Nephron progenitor cell (in vitro differentiated cells): ENCODE measurements around the gene DENND1B.

ENCODE experiments used
- DNase-seq: peaks from one replicate; pipeline ENCODE4 v3.0.0; 2021
- H3K27ac Mint-ChIP-seq: 2 replicates; pipeline ENCODE4 v1.8.0; 2021; ENCODE audit warnings: mild to moderate bottlenecking, moderate library complexity, mixed read lengths
- H3K27me3 Mint-ChIP-seq: 2 replicates; pipeline ENCODE4 v1.8.0; 2021; ENCODE audit warnings: mild to moderate bottlenecking, low read depth, mixed read lengths; ENCODE audit not compliant: poor library complexity
- H3K36me3 Mint-ChIP-seq: 2 replicates; pipeline ENCODE4 v1.8.0; 2021; ENCODE audit warnings: low read depth, mixed read lengths
- H3K4me1 Mint-ChIP-seq: 2 replicates; pipeline ENCODE4 v1.8.0; 2021; ENCODE audit warnings: mixed read lengths
- H3K4me3 Mint-ChIP-seq: 2 replicates; pipeline ENCODE4 v1.8.0; 2021; ENCODE audit warnings: mild to moderate bottlenecking, moderate library complexity, mixed read lengths
- H3K9me3 Mint-ChIP-seq: 2 replicates; pipeline ENCODE4 v1.8.0; 2021; ENCODE audit warnings: mild to moderate bottlenecking, moderate library complexity, mixed read lengths
- CTCF ChIP-seq: fragments of 200-600 bp; sonication (generic); IDR thresholded peaks from 2 replicates; pipeline ENCODE4 v1.5.0; 2021; ENCODE audit warnings: antibody characterized with exemption

Gene DENND1B

GRCh38 chr1:197600751-197601150 is 174.5 kb downstream of the DENND1B start:
- no peaks in the 10 kb centered on the region for H3K4me1 Mint-ChIP-seq
- no peaks in the 10 kb centered on the region for H3K36me3 Mint-ChIP-seq
- no peaks in the 10 kb centered on the region for H3K27me3 Mint-ChIP-seq
- H3K4me3 Mint-ChIP-seq: no peak overlapping the region
- no peak for DNase-seq
- no peaks in the 10 kb centered on the region for H3K9me3 Mint-ChIP-seq
- no peak overlapping the region for H3K27ac Mint-ChIP-seq
- no peak for TF ChIP-seq CTCF

GRCh38 chr1:197599789-197600188 is 175.5 kb downstream of the DENND1B start:
- DNase-seq: no peak
- no peak for TF ChIP-seq CTCF
- Mint-ChIP-seq H3K4me3 (no peak overlapping the region), H3K36me3 (no peaks in the 10 kb centered on the region), H3K27me3 (no peaks in the 10 kb centered on the region), H3K9me3 (no peaks in the 10 kb centered on the region), H3K4me1 (no peaks in the 10 kb centered on the region), H3K27ac (no peak overlapping the region)

- Mint-ChIP-seq H3K27me3 (no peaks in the 10 kb centered on the region), H3K4me1 (no peaks in the 10 kb centered on the region), H3K36me3 (no peaks in the 10 kb centered on the region), H3K9me3 (no peaks in the 10 kb centered on the region), H3K27ac (no peak overlapping the region), H3K4me3 (no peak overlapping the region)
- no peak for DNase-seq
- TF ChIP-seq CTCF: no peak
Observed at GRCh38 chr1:197598935-197599334, 176.3 kb downstream of the DENND1B start.

- Mint-ChIP-seq H3K4me3 (no peak overlapping the region), H3K27ac (no peak overlapping the region), H3K36me3 (no peaks in the 10 kb centered on the region), H3K4me1 (no peaks in the 10 kb centered on the region), H3K27me3 (no peaks in the 10 kb centered on the region), H3K9me3 (no peaks in the 10 kb centered on the region)
- TF ChIP-seq CTCF: no peak
- DNase-seq: no peak
Observed at GRCh38 chr1:197595304-197595904, 179.9 kb downstream of the DENND1B start.

- peaks cover 5% of the 10 kb centered on the region for H3K36me3 Mint-ChIP-seq
- H3K27me3 Mint-ChIP-seq: no peaks in the 10 kb centered on the region
- no peak overlapping the region for H3K27ac Mint-ChIP-seq
- H3K4me1 Mint-ChIP-seq: no peaks in the 10 kb centered on the region
- no peak for TF ChIP-seq CTCF
- H3K9me3 Mint-ChIP-seq: no peaks in the 10 kb centered on the region
- no peak for DNase-seq
- no peak overlapping the region for H3K4me3 Mint-ChIP-seq
Observed at GRCh38 chr1:197590687-197591086, 184.6 kb downstream of the DENND1B start.

GRCh38 chr1:197585809-197586208 is 189.5 kb downstream of the DENND1B start:
- no peak for TF ChIP-seq CTCF
- no peaks in the 10 kb centered on the region for H3K27me3 Mint-ChIP-seq

More at GRCh38 chr1:197585809-197586208, 189.5 kb downstream of the DENND1B start:
- peaks cover 5% of the 10 kb centered on the region for H3K36me3 Mint-ChIP-seq
- no peaks in the 10 kb centered on the region for H3K9me3 Mint-ChIP-seq
- H3K4me1 Mint-ChIP-seq: no peaks in the 10 kb centered on the region
- DNase-seq: no peak
- H3K27ac Mint-ChIP-seq: no peak overlapping the region
- H3K4me3 Mint-ChIP-seq: no peak overlapping the region
